Esophagus (tissue), 2 donors: ENCODE data around the gene FIGNL2. TPM values are rescaled to one million over a fixed set of nuclear protein-coding genes. Genes with fewer than 3 reads are reported as not detected.

Source experiments
- H3K27ac ChIP-seq, 2 donors: one replicate each; pipeline ENCODE4 v1.5.1; 2013; ENCODE audit warnings: low read depth in 2 of 2, mild to moderate bottlenecking in 2 of 2, inconsistent platforms in 1 of 2, low read length in 1 of 2, moderate library complexity in 1 of 2
- H3K27me3 ChIP-seq, 2 donors: one replicate each; pipeline ENCODE4 v1.6.1; 2013; ENCODE audit warnings: low read length in 2 of 2, control low read depth in 1 of 2, mild to moderate bottlenecking in 1 of 2; ENCODE audit not compliant: insufficient read depth in 2 of 2, control insufficient read depth in 1 of 2
- H3K36me3 ChIP-seq, 2 donors: one replicate each; pipeline ENCODE4 v1.6.1; 2013; ENCODE audit warnings: low read length in 1 of 2; ENCODE audit not compliant: control insufficient read depth in 2 of 2, insufficient read depth in 2 of 2
- H3K4me1 ChIP-seq, 2 donors: one replicate each; pipeline ENCODE4 v1.6.1; 2013; ENCODE audit warnings: low read length in 1 of 2; ENCODE audit not compliant: control insufficient read depth in 2 of 2, insufficient read depth in 2 of 2
- H3K4me3 ChIP-seq, 2 donors: one replicate each; pipeline ENCODE4 v1.5.1; 2013; ENCODE audit warnings: low read length in 2 of 2, mild to moderate bottlenecking in 2 of 2, low read depth in 1 of 2, moderate library complexity in 1 of 2
- H3K9me3 ChIP-seq, 2 donors: one replicate each; pipeline ENCODE4 v1.6.1; 2013; ENCODE audit warnings: mild to moderate bottlenecking in 2 of 2, low read depth in 1 of 2, low read length in 1 of 2, moderate library complexity in 1 of 2; ENCODE audit not compliant: control insufficient read depth in 2 of 2, insufficient read depth in 1 of 2
- WGBS, 2 donors: extraction: QIAGEN DNeasy Blood & Tissue Kit; methylation state at CpG; one replicate each; pipeline ENCODE4 v1.1.7; 2013; 5-methylcytosine and 5-hydroxymethylcytosine counted together
- polyA plus RNA-seq, 2 donors: library from polyadenylated mRNA; stranded (reverse); fragments of 200-250 nt; gene quantifications; one replicate each; pipeline ENCODE4 v1.2.3, GENCODE V29; 2013
- donor health status: healthy with polysubstance abuse.
- donor health status: Bipolar disorder and iron deficiency.

FIGNL2 gene
- polyA plus RNA-seq, 2 donors: 0.06 to 0.08 TPM

GRCh38 chr12:51850081-51850964 lies 1.8 kb upstream of the FIGNL2 start:
- H3K27me3 ChIP-seq: peaks cover 0 to 12% of the 10 kb centered on the region in 2 donors
- WGBS, 2 donors: 72 to 79% methylated on average over 8 of the region's 8 CpGs
- H3K27ac ChIP-seq: peak overlapping the region in 1 of 2 donors; percentile 11
- H3K4me1 ChIP-seq: peaks cover 4 to 7% of the 10 kb centered on the region in 2 donors
- no peaks in the 10 kb centered on the region for H3K36me3 ChIP-seq
- no peaks in the 10 kb centered on the region for H3K9me3 ChIP-seq
- H3K4me3 ChIP-seq: no peak overlapping the region

GRCh38 chr12:51848841-51849735 lies 570 bp upstream of the FIGNL2 start:
- H3K4me1 ChIP-seq: peaks cover 4 to 7% of the 10 kb centered on the region in 2 donors
- no peak overlapping the region for H3K4me3 ChIP-seq
- no peak overlapping the region for H3K27ac ChIP-seq
- H3K9me3 ChIP-seq: no peaks in the 10 kb centered on the region
- H3K27me3 ChIP-seq: peaks cover 0 to 14% of the 10 kb centered on the region in 2 donors
- WGBS, 2 donors: 43 to 58% methylated on average over 41 to 53 of the region's 57 CpGs
- H3K36me3 ChIP-seq: no peaks in the 10 kb centered on the region

- Histone ChIP-seq H3K27me3 (peaks cover 0 to 14% of the 10 kb centered on the region in 2 donors), H3K27ac (peak overlapping the region in 1 of 2 donors; percentile 10), H3K4me3 (peak overlapping the region; percentile 24 to 44), H3K36me3 (no peaks in the 10 kb centered on the region), H3K4me1 (peaks cover 4 to 7% of the 10 kb centered on the region in 2 donors), H3K9me3 (no peaks in the 10 kb centered on the region)
- WGBS, 2 donors: 1 to 3% methylated on average over 26 to 40 of the region's 40 CpGs
Observed at GRCh38 chr12:51847643-51848325, 734 bp downstream of the FIGNL2 start.

GRCh38 chr12:51846911-51847642 lies 1.4 kb downstream of the FIGNL2 start:
- WGBS, 2 donors: 2 to 3% methylated on average over 54 to 59 of the region's 59 CpGs
- H3K4me3 ChIP-seq: peak overlapping the region; percentile 41 to 44
- no peaks in the 10 kb centered on the region for H3K36me3 ChIP-seq
- H3K27ac ChIP-seq: peak overlapping the region in 1 of 2 donors; percentile 10
- no peaks in the 10 kb centered on the region for H3K9me3 ChIP-seq
- H3K4me1 ChIP-seq: peaks cover 4 to 7% of the 10 kb centered on the region in 2 donors
- H3K27me3 ChIP-seq: peaks cover 0 to 14% of the 10 kb centered on the region in 2 donors

- H3K27me3 ChIP-seq: peaks cover 0 to 14% of the 10 kb centered on the region in 2 donors
- no peak overlapping the region for H3K27ac ChIP-seq
- peaks cover 4 to 7% of the 10 kb centered on the region in 2 donors for H3K4me1 ChIP-seq
- 70 to 77% methylated on average over 15 of the region's 15 CpGs for whole genome bisulfite sequencing, 2 donors
- H3K9me3 ChIP-seq: no peaks in the 10 kb centered on the region
- H3K36me3 ChIP-seq: no peaks in the 10 kb centered on the region
- no peak overlapping the region for H3K4me3 ChIP-seq
Observed at GRCh38 chr12:51846271-51846691, 2.2 kb downstream of the FIGNL2 start.

- Histone ChIP-seq H3K27me3 (peaks cover 0 to 14% of the 10 kb centered on the region in 2 donors), H3K27ac (no peak overlapping the region), H3K4me1 (peaks cover 4 to 7% of the 10 kb centered on the region in 2 donors), H3K4me3 (no peak overlapping the region), H3K9me3 (no peaks in the 10 kb centered on the region), H3K36me3 (no peaks in the 10 kb centered on the region)
- WGBS, 2 donors: 66 to 74% methylated on average over 7 of the region's 7 CpGs
Observed at GRCh38 chr12:51845482-51845881, 3.0 kb downstream of the FIGNL2 start.

GRCh38 chr12:51844854-51845253 lies 3.7 kb downstream of the FIGNL2 start:
- Histone ChIP-seq H3K4me3 (no peak overlapping the region), H3K4me1 (peaks cover 4 to 7% of the 10 kb centered on the region in 2 donors), H3K36me3 (no peaks in the 10 kb centered on the region), H3K9me3 (no peaks in the 10 kb centered on the region), H3K27me3 (peaks cover 0 to 14% of the 10 kb centered on the region in 2 donors), H3K27ac (no peak overlapping the region)
- 84 to 89% methylated on average over 4 of the region's 4 CpGs for WGBS, 2 donors

- H3K4me1 ChIP-seq: peaks cover 0 to 5% of the 10 kb centered on the region in 2 donors
- H3K27me3 ChIP-seq: peaks cover 0 to 8% of the 10 kb centered on the region in 2 donors
- H3K36me3 ChIP-seq: no peaks in the 10 kb centered on the region
- no peaks in the 10 kb centered on the region for H3K9me3 ChIP-seq
- WGBS, 2 donors: 32 to 45% methylated on average over 6 of the region's 6 CpGs
- H3K27ac ChIP-seq: no peak overlapping the region
- H3K4me3 ChIP-seq: no peak overlapping the region
Observed at GRCh38 chr12:51841727-51842126, 6.8 kb downstream of the FIGNL2 start.
